HepG2 (cell line): ENCODE results near the gene TRIM37. TPM values are rescaled to one million over a fixed set of nuclear protein-coding genes. Genes with fewer than 3 reads are reported as not detected.

Source experiments
- BCL6 ChIP-seq: IDR thresholded peaks from 2 replicates; pipeline ENCODE4 v1.6.1; 2016; ENCODE audit warnings: missing genetic modification reagents, missing compliant biosample characterization
- DNMT1 ChIP-seq: sonication (generic); formaldehyde crosslinking; IDR thresholded peaks from 2 replicates; pipeline ENCODE4 v1.5.1; 2020; ENCODE audit warnings: mild to moderate bottlenecking, missing genetic modification reagents
- DNMT3B ChIP-seq: conservative IDR thresholded peaks from 2 replicates; pipeline ENCODE4 v1.6.1; 2016; ENCODE audit warnings: missing biosample characterization, control low read depth
- FOXA1 ChIP-seq, 2 experiments: fragments of 450-650 bp in 1 of 2; sonication (generic) in 1 of 2; formaldehyde crosslinking in 1 of 2; IDR thresholded peaks; 2 replicates each; pipeline versions ENCODE4 v1.4.0 to v1.6.1; 2016 to 2020; ENCODE audit warnings: missing genetic modification reagents in 1 of 2
- HNRNPH1 ChIP-seq: fragments of 200-400 bp; formaldehyde crosslinking; optimal IDR thresholded peaks from 2 replicates; pipeline ENCODE3; 2017; ENCODE audit warnings: mild to moderate bottlenecking, low read depth, low read length
- MED8 ChIP-seq: sonication (generic); formaldehyde crosslinking; IDR thresholded peaks from 2 replicates; pipeline ENCODE4 v1.8.1; 2023; ENCODE audit warnings: mild to moderate bottlenecking, missing genetic modification reagents; ENCODE audit not compliant: insufficient replicate concordance
- MTF1 ChIP-seq: sonication (generic); formaldehyde crosslinking; IDR thresholded peaks from 2 replicates; pipeline ENCODE4 v1.5.0; 2020; ENCODE audit warnings: missing genetic modification reagents
- MYC ChIP-seq: sonication (generic); formaldehyde crosslinking; IDR thresholded peaks from 2 replicates; pipeline ENCODE4 v1.9.0; 2021; ENCODE audit warnings: missing genetic modification reagents, borderline replicate concordance
- NFKBIZ ChIP-seq: IDR thresholded peaks from 2 replicates; pipeline ENCODE4 v1.6.1; 2018; ENCODE audit warnings: missing genetic modification reagents, missing compliant biosample characterization
- SALL1 ChIP-seq: sonication (generic); formaldehyde crosslinking; IDR thresholded peaks from 2 replicates; pipeline ENCODE4 v1.8.0; 2022; ENCODE audit warnings: mild to moderate bottlenecking, missing genetic modification reagents
- SMC3 ChIP-seq: IDR thresholded peaks from 2 replicates; pipeline ENCODE4 v1.6.1; 2011; ENCODE audit warnings: low read length, improper control_type of control experiment
- SMYD3 ChIP-seq: sonication (generic); formaldehyde crosslinking; IDR thresholded peaks from 2 replicates; pipeline ENCODE4 v1.8.1; 2023; ENCODE audit warnings: mild to moderate bottlenecking, missing genetic modification reagents
- TP53 ChIP-seq: sonication (generic); formaldehyde crosslinking; conservative IDR thresholded peaks from 2 replicates; pipeline ENCODE4 v1.4.0; 2020; ENCODE audit warnings: missing genetic modification reagents
- U2AF2 ChIP-seq: fragments of 200-400 bp; formaldehyde crosslinking; IDR thresholded peaks from 2 replicates; pipeline ENCODE4 v1.6.1; 2017; ENCODE audit warnings: low read depth, mild to moderate bottlenecking, low read length
- ZBTB26 ChIP-seq: IDR thresholded peaks from 2 replicates; pipeline ENCODE4 v1.6.1; 2016; ENCODE audit warnings: missing compliant biosample characterization, missing genetic modification reagents, borderline replicate concordance
- ZBTB34 ChIP-seq: sonication (generic); formaldehyde crosslinking; IDR thresholded peaks from 2 replicates; pipeline ENCODE4 v1.8.0; 2022; ENCODE audit warnings: mild to moderate bottlenecking, missing genetic modification reagents
- ZBTB44 ChIP-seq: sonication (generic); formaldehyde crosslinking; IDR thresholded peaks from 2 replicates; pipeline ENCODE4 v1.4.0; 2020; ENCODE audit warnings: missing genetic modification reagents
- ZFP37 ChIP-seq: sonication (generic); formaldehyde crosslinking; IDR thresholded peaks from 2 replicates; pipeline ENCODE4 v1.4.0; 2020; ENCODE audit warnings: missing genetic modification reagents, borderline replicate concordance
- ZKSCAN1 ChIP-seq: fragments of 150-350 bp; IDR thresholded peaks from 2 replicates; pipeline ENCODE4 v1.6.1; 2014; ENCODE audit warnings: low read length
- ZNF264 ChIP-seq: sonication (generic); formaldehyde crosslinking; IDR thresholded peaks from 2 replicates; pipeline ENCODE4 v1.4.0; 2020; ENCODE audit warnings: missing genetic modification reagents
- ZNF335 ChIP-seq: sonication (generic); formaldehyde crosslinking; IDR thresholded peaks from 2 replicates; pipeline ENCODE4 v1.4.0; 2020; ENCODE audit warnings: missing genetic modification reagents
- ZNF530 ChIP-seq: sonication (generic); formaldehyde crosslinking; IDR thresholded peaks from 2 replicates; pipeline ENCODE4 v1.5.0; 2020; ENCODE audit warnings: low read depth, mild to moderate bottlenecking, missing genetic modification reagents
- ZNF737 ChIP-seq: sonication (generic); formaldehyde crosslinking; IDR thresholded peaks from 2 replicates; pipeline ENCODE4 v1.5.0; 2020; ENCODE audit warnings: missing genetic modification reagents, mild to moderate bottlenecking, borderline replicate concordance
- polyA plus RNA-seq, 8 experiments: library from polyadenylated mRNA; depleted of rRNA in 3 of 8; stranded (reverse) in 7 of 8; unstranded in 1 of 8; fragments of >200 nt; fragmentation: Illumina TruSeq in 4 of 8; extraction: Trizol in 4 of 8; gene quantifications; 2 replicates each; pipeline versions ENCODE4 v1.2.1 to v1.2.3, GENCODE V29; 2011 to 2016; ENCODE audit warnings: low read depth in 4 of 8, missing spikeins in 1 of 8, mixed read lengths in 1 of 8; ENCODE audit not compliant: insufficient read depth in 1 of 8
- total RNA-seq, 5 experiments: library from RNA; depleted of rRNA; stranded (reverse); fragments of >200 nt; fragmentation: Illumina TruSeq; extraction: Trizol; gene quantifications; 2 replicates each; pipeline ENCODE4 v1.2.3, GENCODE V29; 2016; ENCODE audit warnings: low read depth in 1 of 5

Gene TRIM37
- total and polyA plus RNA-seq, 2 of the 13 experiments (the other 11 are each of a cell fraction or from before 2014, with no cell fraction given): 12.4 to 39.1 TPM

- peak; percentile 63; the same call in 1 of the 2 replicates for TF ChIP-seq DNMT3B
- peak; percentile 61; the same call in 1 of the 2 replicates for TF ChIP-seq SMYD3 (CRISPR knock-in tag)
- TF ChIP-seq ZNF264 (CRISPR knock-in tag): no peak; the same call in 1 of the 2 replicates
- TF ChIP-seq BCL6 (CRISPR knock-in tag): peak; percentile 45
- TF ChIP-seq SMC3: no peak
- TF ChIP-seq ZBTB34: peak; percentile 79
- 0 out of 2 replicates have a peak, but pooled peaks have one; percentile 92 for TF ChIP-seq ZNF737 (CRISPR knock-in tag)
- TF ChIP-seq MTF1 (CRISPR knock-in tag): no peak; the same call in 1 of the 2 replicates
- TF ChIP-seq ZBTB26 (CRISPR knock-in tag): no peak; the same call in 1 of the 2 replicates
- TF ChIP-seq ZFP37: no peak; the same call in none of the 2 replicates
- peak; percentile 92 for TF ChIP-seq MYC (CRISPR knock-in tag)
- no peak for TF ChIP-seq HNRNPH1
- TF ChIP-seq ZNF335 (CRISPR knock-in tag): peak; percentile 75; the same call in 1 of the 2 replicates
- TF ChIP-seq U2AF2: no peak
- TF ChIP-seq SALL1 (CRISPR knock-in tag): peak; percentile 91
- TF ChIP-seq MED8: no peak
- peak; percentile 72; the same call in 1 of the 2 replicates for TF ChIP-seq DNMT1 (CRISPR knock-in tag)
- TF ChIP-seq TP53 (CRISPR knock-in tag): no peak
- TF ChIP-seq ZNF530 (CRISPR knock-in tag): no peak
- no peak for TF ChIP-seq FOXA1 (IDR thresholded peaks at IDR 0.05)
- TF ChIP-seq FOXA1 (CRISPR knock-in tag; IDR thresholded peaks at IDR 0.05): peak; percentile 55; the same call in 1 of the 2 replicates
- TF ChIP-seq NFKBIZ (CRISPR knock-in tag): peak; percentile 28; the same call in 1 of the 2 replicates
- TF ChIP-seq ZKSCAN1: no peak
- no peak for TF ChIP-seq ZBTB44 (CRISPR knock-in tag)
These were observed at the start of gene TRIM37 (continued) for GRCh38 chr17:59106463-59107305.
